CD4-positive, alpha-beta T cell (primary cell): ENCODE measurements around the gene PTPRD. TPM values are rescaled to one million over a fixed set of nuclear protein-coding genes. Genes with fewer than 3 reads are reported as not detected.

Source experiments
- ATAC-seq: fragments of 200-7000 bp; cut with Tn5 transposase; one replicate; pipeline ENCODE4 v1.10.0; 2022; ENCODE audit warnings: mild to moderate bottlenecking; ENCODE audit not compliant: poor library complexity
- CTCF ChIA-PET: fragments of 350-600 bp; sonication (Branson Sonifier 250); formaldehyde crosslinking; loops from one replicate; lab custom pipeline; 2021; ENCODE audit warnings: antibody characterized with exemption, inconsistent platforms; lab: Charles Lee
- POLR2A ChIA-PET: fragments of 350-600 bp; sonication (Branson Sonifier 250); formaldehyde crosslinking; loops from one replicate; lab custom pipeline; 2021; ENCODE audit warnings: antibody characterized with exemption, inconsistent platforms; lab: Charles Lee
- DNase-seq, 14 experiments: peaks; one replicate each; pipeline ENCODE4 v3.0.0-alpha.2; 2013 to 2020; ENCODE audit warnings: mixed read lengths in 2 of 14
- H3K27ac ChIP-seq, 2 donors: one replicate each; pipeline versions ENCODE4 v1.5.1 to v1.7.0; 2013; ENCODE audit warnings: low read length in 2 of 2, low read depth in 1 of 2, mild to moderate bottlenecking in 1 of 2
- H3K27me3 ChIP-seq, 2 experiments: 1 replicate in 1 of 2; 2 replicates in 1 of 2; pipeline versions ENCODE4 v1.6.1 to v1.7.0; 2013; ENCODE audit warnings: low read length in 2 of 2, control low read depth in 1 of 2, mild to moderate bottlenecking in 1 of 2, moderate library complexity in 1 of 2; ENCODE audit not compliant: insufficient read depth in 2 of 2, control insufficient read depth in 1 of 2
- H3K36me3 ChIP-seq: one replicate; pipeline ENCODE4 v1.6.1; 2013; ENCODE audit warnings: low read length, control low read depth; ENCODE audit not compliant: insufficient read depth
- H3K4me1 ChIP-seq: one replicate; pipeline ENCODE4 v1.6.1; 2013; ENCODE audit warnings: low read length, control low read depth; ENCODE audit not compliant: insufficient read depth
- H3K4me3 ChIP-seq: one replicate; pipeline ENCODE4 v1.5.1; 2013; ENCODE audit warnings: mild to moderate bottlenecking, low read length, moderate library complexity
- H3K9me3 ChIP-seq, 2 experiments: 1 replicate in 1 of 2; 2 replicates in 1 of 2; pipeline versions ENCODE4 v1.6.1 to v1.7.0; 2013; ENCODE audit warnings: low read length in 2 of 2, mild to moderate bottlenecking in 2 of 2, control low read depth in 1 of 2, moderate library complexity in 1 of 2; ENCODE audit not compliant: control insufficient read depth in 1 of 2, insufficient read depth in 1 of 2
- H3K27ac Mint-ChIP-seq: one replicate; pipeline ENCODE4 v1.8.0; 2020; ENCODE audit warnings: mixed read lengths
- H3K27me3 Mint-ChIP-seq: one replicate; pipeline ENCODE4 v1.8.0; 2021; ENCODE audit warnings: mixed read lengths
- H3K36me3 Mint-ChIP-seq: one replicate; pipeline ENCODE4 v1.8.0; 2021; ENCODE audit warnings: low read depth, mixed read lengths
- H3K4me1 Mint-ChIP-seq: one replicate; pipeline ENCODE4 v1.8.0; 2021; ENCODE audit warnings: low read depth, mixed read lengths
- H3K4me3 Mint-ChIP-seq: one replicate; pipeline ENCODE4 v1.8.0; 2020; ENCODE audit warnings: mild to moderate bottlenecking, mixed read lengths
- H3K9me3 Mint-ChIP-seq: one replicate; pipeline ENCODE4 v1.8.0; 2020; ENCODE audit warnings: mixed read lengths
- CTCF ChIP-seq: fragments of 200-600 bp; IDR thresholded peaks from one replicate; pipeline ENCODE4 v1.8.0; 2022; ENCODE audit warnings: antibody characterized with exemption, mild to moderate bottlenecking
- intact Hi-C, 2 experiments: fragments of 100-400 bp; cut with DNase I in 1 of 2; cut with micrococcal nuclease in 1 of 2; formaldehyde crosslinking; loops; one replicate each; pipeline versions ENCODE4 v1.15.1 to v1.9.0; 2023 to 2025; cut with DNase I, micrococcal nuclease
- total RNA-seq, 174 experiments: library from RNA in 2 of 174; stranded (reverse) in 2 of 174; gene quantifications; one replicate each; pipeline ENCODE4 v1.2.3 and lab custom pipeline; 2021 to 2026

PTPRD gene
- total RNA-seq, 2 experiments from 2014 or later = not detected

DNA sequence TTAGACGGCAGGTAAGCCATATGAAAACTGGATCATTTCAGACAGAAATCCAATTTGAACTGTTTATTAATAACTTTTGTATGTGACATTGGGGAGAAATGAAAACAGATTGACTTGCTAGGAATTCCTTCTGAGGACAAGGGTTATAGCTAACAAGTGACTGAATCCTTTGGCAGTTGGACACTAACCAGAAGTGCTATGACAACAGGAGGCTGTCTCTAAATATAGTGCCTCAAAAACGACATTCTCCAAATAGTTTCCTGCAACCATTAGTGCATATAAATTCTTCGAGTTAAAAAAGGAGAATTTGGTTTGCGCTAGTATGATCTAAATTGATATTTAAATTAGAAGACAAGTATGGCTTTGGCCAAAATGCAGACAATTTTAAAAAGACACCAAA, 338.6 kb downstream of the PTPRD start:
- H3K4me3 ChIP-seq = no peak overlapping the region
- no peak overlapping the region for H3K27ac ChIP-seq
- intact Hi-C loops = no loop called here
- no peaks in the 10 kb centered on the region for H3K4me1 ChIP-seq
- ChIA-PET POLR2A (no interaction called here), CTCF (no interaction called here)
- TF ChIP-seq CTCF = no peak
- ATAC-seq = no peak
- peaks cover 0 to 9% of the 10 kb centered on the region in 2 experiments for H3K9me3 ChIP-seq
- no peaks in the 10 kb centered on the region for H3K36me3 ChIP-seq
- DNase-seq = no peak
- no peaks in the 10 kb centered on the region for H3K36me3 Mint-ChIP-seq
- H3K27me3 Mint-ChIP-seq = no peaks in the 10 kb centered on the region
- H3K27me3 ChIP-seq = no peaks in the 10 kb centered on the region
- peaks cover 8% of the 10 kb centered on the region for H3K9me3 Mint-ChIP-seq
- no peak overlapping the region for H3K4me3 Mint-ChIP-seq
- H3K27ac Mint-ChIP-seq = no peak overlapping the region
- H3K4me1 Mint-ChIP-seq = no peaks in the 10 kb centered on the region

- Mint-ChIP-seq H3K9me3 (peaks cover 8% of the 10 kb centered on the region), H3K36me3 (no peaks in the 10 kb centered on the region), H3K27me3 (no peaks in the 10 kb centered on the region), H3K4me3 (no peak overlapping the region), H3K27ac (no peak overlapping the region), H3K4me1 (no peaks in the 10 kb centered on the region)
- H3K36me3 ChIP-seq = no peaks in the 10 kb centered on the region
- ATAC-seq = no peak
- intact Hi-C loops = no loop called here
- H3K27me3 ChIP-seq = no peaks in the 10 kb centered on the region
- no peaks in the 10 kb centered on the region for H3K4me1 ChIP-seq
- POLR2A ChIA-PET = no interaction called here
- DNase-seq = no peak
- no peak overlapping the region for H3K27ac ChIP-seq
- H3K9me3 ChIP-seq = peaks cover 0 to 3% of the 10 kb centered on the region in 2 experiments
- no peak overlapping the region for H3K4me3 ChIP-seq
- TF ChIP-seq CTCF = no peak
- CTCF ChIA-PET = no interaction called here
Observed at GRCh38 chr9:10272830-10273229, 340.0 kb downstream of the PTPRD start.

DNA sequence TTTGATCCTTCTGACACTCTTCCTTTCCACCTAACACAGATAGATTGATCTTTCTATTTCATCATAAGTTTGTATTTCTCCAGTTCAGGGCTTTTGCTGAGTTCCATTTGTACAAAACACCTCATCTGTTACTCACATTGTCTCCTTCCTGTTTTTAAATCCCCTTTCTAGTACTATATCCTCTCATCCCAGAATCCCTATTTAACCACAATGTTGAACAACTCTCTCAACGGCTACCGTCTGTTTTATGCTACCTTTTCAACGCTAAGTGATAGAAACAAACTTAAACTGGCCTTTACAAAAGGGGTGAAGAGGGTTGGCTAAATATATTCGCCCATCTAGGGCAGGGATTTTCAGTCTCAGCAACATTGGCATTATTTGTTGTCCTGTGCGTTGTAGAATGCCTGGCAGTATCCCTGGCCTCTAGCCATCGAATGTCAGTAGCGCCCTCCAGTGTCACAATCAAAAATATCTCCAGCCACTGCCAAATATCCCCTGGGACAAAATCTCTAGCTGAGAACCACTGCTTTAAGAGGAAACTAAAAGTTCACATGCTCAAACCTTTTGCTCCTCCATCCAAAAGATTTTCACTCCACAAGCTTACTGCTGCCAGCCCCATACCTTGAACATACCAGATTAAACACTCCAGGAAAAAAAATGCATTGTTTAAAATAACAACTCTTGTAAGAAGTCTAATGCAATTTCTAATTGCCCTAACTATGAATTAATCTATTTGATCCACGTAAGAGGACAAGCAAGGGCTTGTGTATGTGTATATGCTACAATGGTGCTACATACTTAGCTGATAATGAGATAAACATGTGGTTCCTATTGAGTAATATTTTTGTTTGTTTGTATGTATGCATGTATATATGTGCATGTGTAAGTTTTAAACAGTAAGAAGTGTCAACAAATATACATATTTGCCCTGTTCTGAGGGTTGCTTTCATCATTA, 344.0 kb downstream of the PTPRD start:
- Histone ChIP-seq H3K4me3 (no peak overlapping the region), H3K27ac (no peak overlapping the region), H3K36me3 (no peaks in the 10 kb centered on the region), H3K4me1 (no peaks in the 10 kb centered on the region), H3K27me3 (no peaks in the 10 kb centered on the region), H3K9me3 (peaks cover 0 to 10% of the 10 kb centered on the region in 2 experiments)
- DNase-seq (no peak), ATAC-seq (no peak)
- CTCF ChIA-PET = no interaction called here
- Mint-ChIP-seq H3K27ac (no peak overlapping the region), H3K4me3 (no peak overlapping the region), H3K4me1 (no peaks in the 10 kb centered on the region), H3K9me3 (peaks cover 10% of the 10 kb centered on the region), H3K36me3 (no peaks in the 10 kb centered on the region), H3K27me3 (no peaks in the 10 kb centered on the region)
- POLR2A ChIA-PET = no interaction called here
- intact Hi-C loops = no loop called here
- no peak for TF ChIP-seq CTCF
